ENCODE results near the gene TBC1D7.

The TBC1D7 gene

GRCh38 chr6:13263669-13264068 is 64.7 kb downstream of the TBC1D7 start:
- DNase-seq = no peak

- DNase-seq = no peak
These were observed 65.8 kb downstream of the TBC1D7 start for GRCh38 chr6:13262302-13263230.

GRCh38 chr6:13261464-13261994 is 66.8 kb downstream of the TBC1D7 start:
- no peak for DNase-seq

GRCh38 chr6:13260831-13261230 is 67.5 kb downstream of the TBC1D7 start:
- no peak for DNase-seq

- DNase-seq = no peak
These were observed 68.2 kb downstream of the TBC1D7 start for GRCh38 chr6:13260101-13260598.

GRCh38 chr6:13259393-13259792 is 68.9 kb downstream of the TBC1D7 start:
- DNase-seq = no peak

- DNase-seq = no peak
These were observed 71.9 kb downstream of the TBC1D7 start for GRCh38 chr6:13256266-13257001.
